ENCODE data around the gene PSENEN. TPM values are rescaled to one million over a fixed set of nuclear protein-coding genes. Genes with fewer than 3 reads are reported as not detected.
A peak's percentile ranks its signal among the peaks of the same experiment; 100 is the strongest.

The PSENEN gene
- total RNA-seq, 4 donors from 2014 or later, result 6.6 to 80.0 (median 56.8) TPM

DNA sequence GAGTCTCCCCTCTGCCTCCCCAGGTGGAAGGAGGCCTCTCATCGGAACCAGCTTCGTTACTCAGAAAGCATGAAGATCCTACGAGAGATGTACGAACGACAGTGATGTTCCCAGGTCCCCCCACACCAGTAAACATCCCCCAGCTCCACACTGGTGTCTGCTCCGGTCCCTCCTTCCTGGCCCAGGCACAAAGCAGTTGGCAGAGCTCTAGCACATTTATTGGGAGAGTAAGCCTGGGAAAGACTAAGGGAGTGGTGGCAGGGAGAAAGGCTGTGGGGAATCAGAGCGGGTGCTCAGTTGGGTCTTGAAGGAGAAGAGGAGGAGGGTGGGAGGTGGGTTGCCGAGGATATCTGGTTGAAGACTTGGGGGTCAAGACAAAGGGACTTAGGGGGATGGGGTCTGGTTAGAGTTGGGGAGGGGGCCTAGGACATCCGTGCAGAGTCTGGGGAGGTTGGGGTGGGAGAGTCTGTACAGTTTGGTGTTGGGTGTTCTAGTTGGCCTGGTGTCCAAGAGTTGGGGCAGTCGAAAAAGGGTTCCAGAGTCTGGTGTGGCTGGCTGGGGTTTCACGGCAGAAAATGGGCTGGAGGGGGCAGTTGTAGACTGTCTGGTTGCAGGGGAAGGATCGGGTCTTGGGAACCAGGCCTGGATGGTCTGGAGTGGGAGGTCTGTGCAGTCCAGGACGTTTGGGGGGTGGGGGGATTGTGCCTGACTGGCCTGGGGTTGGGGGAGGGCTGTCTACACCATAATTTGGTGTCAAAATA lies 9.1 kb downstream of the PSENEN start:
- WGBS, 2 donors (ENCODE audit: low coverage in 1 of 2), result 72 to 83% methylated on average over 5 to 13 of the region's 13 CpGs
- Histone ChIP-seq H3K4me1 (peaks cover 16 to 45% (median 43%) of the 10 kb centered on the region in 4 donors), H3K36me3 (peaks cover 0 to 14% (median 3%) of the 10 kb centered on the region in 4 donors), H3K9me3 (no peaks in the 10 kb centered on the region), H3K27ac (peak overlapping the region; percentile 96 to 99 (median 97)), H3K4me3 (peak overlapping the region in 1 of 4 donors; percentile 90), H3K27me3 (peaks cover 3% of the 10 kb centered on the region)
- peak; percentile 7 for DNase-seq
- TF ChIP-seq POLR2A (IDR thresholded peaks at IDR 0.05) (no peak), EP300 (IDR thresholded peaks at IDR 0.05; ENCODE audit: low read depth) (no peak), POLR2AphosphoS5 (IDR thresholded peaks at IDR 0.05) (no peak)
- TF ChIP-seq, protein P1, sequence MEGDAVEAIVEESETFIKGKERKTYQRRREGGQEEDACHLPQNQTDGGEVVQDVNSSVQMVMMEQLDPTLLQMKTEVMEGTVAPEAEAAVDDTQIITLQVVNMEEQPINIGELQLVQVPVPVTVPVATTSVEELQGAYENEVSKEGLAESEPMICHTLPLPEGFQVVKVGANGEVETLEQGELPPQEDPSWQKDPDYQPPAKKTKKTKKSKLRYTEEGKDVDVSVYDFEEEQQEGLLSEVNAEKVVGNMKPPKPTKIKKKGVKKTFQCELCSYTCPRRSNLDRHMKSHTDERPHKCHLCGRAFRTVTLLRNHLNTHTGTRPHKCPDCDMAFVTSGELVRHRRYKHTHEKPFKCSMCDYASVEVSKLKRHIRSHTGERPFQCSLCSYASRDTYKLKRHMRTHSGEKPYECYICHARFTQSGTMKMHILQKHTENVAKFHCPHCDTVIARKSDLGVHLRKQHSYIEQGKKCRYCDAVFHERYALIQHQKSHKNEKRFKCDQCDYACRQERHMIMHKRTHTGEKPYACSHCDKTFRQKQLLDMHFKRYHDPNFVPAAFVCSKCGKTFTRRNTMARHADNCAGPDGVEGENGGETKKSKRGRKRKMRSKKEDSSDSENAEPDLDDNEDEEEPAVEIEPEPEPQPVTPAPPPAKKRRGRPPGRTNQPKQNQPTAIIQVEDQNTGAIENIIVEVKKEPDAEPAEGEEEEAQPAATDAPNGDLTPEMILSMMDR (IDR thresholded peaks at IDR 0.05), result no peak
- in situ Hi-C loops (cut with MboI; ENCODE audit: low pct_ligation_motif_present in 1 of 4, low pct_unique_long_range_greater_than_20kb in 1 of 4, low sequenced_read_pairs in 3 of 4), result no loop called here
- intact Hi-C loops (cut with DNase I; ENCODE audit: low total_unique reads), result no loop called here

DNA sequence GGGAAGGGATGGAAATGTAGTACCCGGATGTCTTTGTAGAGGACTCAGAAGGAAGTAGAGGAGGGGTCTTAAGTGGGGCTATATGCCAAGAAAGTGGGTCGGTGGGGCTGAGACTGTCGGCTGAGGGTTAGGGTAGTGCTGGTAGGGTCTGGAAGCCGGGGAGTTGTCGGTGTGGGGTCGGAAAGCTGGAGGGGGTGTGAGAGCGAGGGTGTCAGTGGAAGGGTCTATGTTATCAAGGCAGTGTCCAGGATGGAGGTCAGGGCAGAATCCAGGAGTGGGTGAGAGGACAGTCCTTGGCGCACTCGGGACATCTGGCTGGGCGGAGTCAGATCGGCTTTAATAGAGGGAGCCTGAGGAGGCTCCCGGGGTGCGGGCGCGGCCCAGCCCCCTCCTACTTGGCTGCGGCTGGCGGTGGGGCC lies 9.7 kb downstream of the PSENEN start:
- intact Hi-C loops (cut with DNase I; ENCODE audit: low total_unique reads), result no loop called here
- peak overlapping the region in 3 of 4 donors; percentile 35 to 92 (median 90) for H3K4me3 ChIP-seq
- H3K27ac ChIP-seq, result peak overlapping the region; percentile 96 to 99 (median 97)
- peaks cover 0 to 14% (median 3%) of the 10 kb centered on the region in 4 donors for H3K36me3 ChIP-seq
- TF ChIP-seq EP300 (IDR thresholded peaks at IDR 0.05; ENCODE audit: low read depth) (no peak), POLR2A (IDR thresholded peaks at IDR 0.05) (no peak), POLR2AphosphoS5 (IDR thresholded peaks at IDR 0.05) (no peak)
- TF ChIP-seq, protein P1 (IDR thresholded peaks at IDR 0.05), result no peak
- no peak for DNase-seq
- no peaks in the 10 kb centered on the region for H3K9me3 ChIP-seq
- in situ Hi-C loops (cut with MboI; ENCODE audit: low pct_ligation_motif_present in 1 of 4, low pct_unique_long_range_greater_than_20kb in 1 of 4, low sequenced_read_pairs in 3 of 4), result no loop called here
- H3K27me3 ChIP-seq, result peaks cover 3% of the 10 kb centered on the region
- WGBS, 2 donors (ENCODE audit: low coverage in 1 of 2), result 42 to 50% methylated on average over 6 to 16 of the region's 17 CpGs
- H3K4me1 ChIP-seq, result peaks cover 16 to 42% (median 40%) of the 10 kb centered on the region in 4 donors

DNA sequence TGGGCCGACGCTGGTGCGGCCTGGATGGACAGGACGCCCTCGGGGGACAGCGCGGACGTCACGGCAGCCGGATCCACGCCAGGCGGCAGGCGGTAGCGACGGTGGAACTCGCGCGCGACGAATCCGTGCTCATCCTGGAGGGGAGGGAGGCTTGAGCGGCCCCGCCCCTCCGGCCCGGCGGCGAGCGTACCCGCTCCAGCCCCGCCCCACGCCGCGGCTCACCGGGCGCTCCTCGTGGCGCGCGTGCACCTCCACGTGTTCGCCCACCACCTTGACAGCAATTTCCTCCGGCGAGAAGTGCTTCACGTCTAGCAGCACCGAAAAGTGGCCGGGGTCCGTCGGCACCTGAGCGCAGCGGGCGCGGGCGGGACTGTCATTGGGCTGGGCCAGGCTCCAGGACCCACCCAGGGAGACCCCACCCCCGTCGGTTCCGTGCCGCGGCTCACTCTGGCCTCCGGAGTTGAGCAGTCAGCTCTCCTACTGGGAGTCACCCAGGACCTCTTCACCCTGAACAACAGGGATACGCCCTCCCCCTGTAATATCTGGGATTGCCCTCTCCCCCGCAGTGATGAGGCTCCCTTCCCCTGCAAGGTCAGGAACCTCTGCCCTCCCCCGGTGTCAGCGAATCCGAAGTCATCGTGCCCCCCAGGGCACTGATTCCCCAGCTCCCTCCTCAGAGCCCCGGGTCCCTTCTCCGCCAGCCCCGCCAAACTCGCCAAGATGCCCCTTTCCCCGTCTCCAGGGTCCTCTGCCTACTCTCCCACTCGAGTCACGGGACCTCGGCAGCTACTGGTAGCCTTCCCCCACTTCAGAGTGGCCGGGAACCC lies 10.3 kb downstream of the PSENEN start:
- peak overlapping the region; percentile 35 to 92 (median 70) for H3K4me3 ChIP-seq
- no peak for TF ChIP-seq POLR2A (IDR thresholded peaks at IDR 0.05)
- TF ChIP-seq, protein P1 (IDR thresholded peaks at IDR 0.05), result no peak
- peak; percentile 29 to 65 (median 63) for TF ChIP-seq POLR2AphosphoS5 (IDR thresholded peaks at IDR 0.05)
- TF ChIP-seq EP300 (IDR thresholded peaks at IDR 0.05; ENCODE audit: low read depth), result peak; percentile 82
- WGBS, 2 donors (ENCODE audit: low coverage in 1 of 2), result 26 to 67% methylated on average over 1 to 46 of the region's 74 CpGs

More for the DNA sequence above, 10.3 kb downstream of the PSENEN start:
- in situ Hi-C loops (cut with MboI; ENCODE audit: low pct_ligation_motif_present in 1 of 4, low pct_unique_long_range_greater_than_20kb in 1 of 4, low sequenced_read_pairs in 3 of 4) (no loop called here), intact Hi-C loops (cut with DNase I; ENCODE audit: low total_unique reads) (no loop called here)
- Histone ChIP-seq H3K27me3 (peaks cover 3% of the 10 kb centered on the region), H3K36me3 (peaks cover 0 to 14% (median 3%) of the 10 kb centered on the region in 4 donors), H3K9me3 (no peaks in the 10 kb centered on the region), H3K27ac (peak overlapping the region; percentile 96 to 99 (median 97)), H3K4me1 (peaks cover 16 to 42% (median 39%) of the 10 kb centered on the region in 4 donors)
- DNase-seq, result peak; percentile 79
